ENCODE data around the gene CEP128. TPM values are rescaled to one million over a fixed set of nuclear protein-coding genes. Genes with fewer than 3 reads are reported as not detected.

Gene CEP128
- polyA plus RNA-seq, 1 donor (not counting 4 experiments of a cell fraction or from before 2014, with no cell fraction given): 2.6 TPM

- H3K27ac ChIP-seq (ENCODE audit: control insufficient read depth, insufficient read depth, low read length): no peak overlapping the region
- no peak overlapping the region for H3K4me3 ChIP-seq (ENCODE audit: control insufficient read depth in 2 of 3, extremely low read depth in 1 of 3, insufficient read depth in 2 of 3, low read depth in 1 of 3, low read length in 3 of 3)
- no peaks in the 10 kb centered on the region for H3K9me3 ChIP-seq (ENCODE audit: control insufficient read depth, low read depth, low read length)
- H3K4me1 ChIP-seq (ENCODE audit: control insufficient read depth, extremely low read depth, insufficient read depth, low read length): peaks cover 3% of the 10 kb centered on the region
- no peak overlapping the region for H3K9ac ChIP-seq (ENCODE audit: control insufficient read depth, extremely low read depth, insufficient read depth, low read length)
- no peaks in the 10 kb centered on the region for H3K79me2 ChIP-seq (ENCODE audit: control insufficient read depth, insufficient read depth, low read length)
- no peaks in the 10 kb centered on the region for H3K36me3 ChIP-seq (ENCODE audit: control insufficient read depth in 2 of 2, extremely low read depth in 1 of 2, insufficient read depth in 2 of 2, low read length in 2 of 2)
- H3K27me3 ChIP-seq (ENCODE audit: control insufficient read depth, extremely low read depth, insufficient read depth, low read length): peaks cover 8% of the 10 kb centered on the region
- no peaks in the 10 kb centered on the region for H4K20me1 ChIP-seq (ENCODE audit: control insufficient read depth, extremely low read depth, insufficient read depth, low read length)
- no peak overlapping the region for H3K4me2 ChIP-seq (ENCODE audit: control insufficient read depth, extremely low read depth, insufficient read depth, low read depth, low read length)
- FAIRE-seq (no peak), DNase-seq (ENCODE audit: low read depth, low spot score) (no peak)
- dilution Hi-C loops (cut with MboI; ENCODE audit: extremely low pct_ligation_motif_present, low sequenced_read_pairs): no loop called here
- no peak for TF ChIP-seq CTCF (optimal IDR thresholded peaks at IDR 0.05 in 1 of 3, IDR thresholded peaks at IDR 0.05 in 1 of 3, conservative IDR thresholded peaks at IDR 0.05 in 1 of 3; ENCODE audit: extremely low read depth in 1 of 3, insufficient read depth in 2 of 3, low read length in 3 of 3)
- no peak for TF ChIP-seq EZH2 (IDR thresholded peaks at IDR 0.05; ENCODE audit: low read length)
- no peaks in the 10 kb centered on the region for H3K9me1 ChIP-seq (ENCODE audit: control insufficient read depth, extremely low read depth, insufficient read depth, low read length)
- no peak overlapping the region for H2AFZ ChIP-seq (ENCODE audit: control insufficient read depth, low read length)
These were observed 17.4 kb upstream of the CEP128 start for GRCh38 chr14:80958939-80959338.

- DNase-seq (ENCODE audit: low read depth, low spot score): no peak
- H3K9me1 ChIP-seq (ENCODE audit: control insufficient read depth, extremely low read depth, insufficient read depth, low read length): no peaks in the 10 kb centered on the region
- no peak overlapping the region for H2AFZ ChIP-seq (ENCODE audit: control insufficient read depth, low read length)
- H3K9ac ChIP-seq (ENCODE audit: control insufficient read depth, extremely low read depth, insufficient read depth, low read length): no peak overlapping the region
- H3K79me2 ChIP-seq (ENCODE audit: control insufficient read depth, insufficient read depth, low read length): no peaks in the 10 kb centered on the region
- no peaks in the 10 kb centered on the region for H3K36me3 ChIP-seq (ENCODE audit: control insufficient read depth in 2 of 2, extremely low read depth in 1 of 2, insufficient read depth in 2 of 2, low read length in 2 of 2)
- TF ChIP-seq EZH2 (IDR thresholded peaks at IDR 0.05; ENCODE audit: low read length) (no peak), CTCF (optimal IDR thresholded peaks at IDR 0.05 in 1 of 3, IDR thresholded peaks at IDR 0.05 in 1 of 3, conservative IDR thresholded peaks at IDR 0.05 in 1 of 3; ENCODE audit: extremely low read depth in 1 of 3, insufficient read depth in 2 of 3, low read length in 3 of 3) (no peak)
- peaks cover 8% of the 10 kb centered on the region for H3K27me3 ChIP-seq (ENCODE audit: control insufficient read depth, extremely low read depth, insufficient read depth, low read length)
- H4K20me1 ChIP-seq (ENCODE audit: control insufficient read depth, extremely low read depth, insufficient read depth, low read length): no peaks in the 10 kb centered on the region
- no peak for FAIRE-seq
- H3K4me3 ChIP-seq (ENCODE audit: control insufficient read depth in 2 of 3, extremely low read depth in 1 of 3, insufficient read depth in 2 of 3, low read depth in 1 of 3, low read length in 3 of 3): no peak overlapping the region
- no peak overlapping the region for H3K4me2 ChIP-seq (ENCODE audit: control insufficient read depth, extremely low read depth, insufficient read depth, low read depth, low read length)
- no peak overlapping the region for H3K27ac ChIP-seq (ENCODE audit: control insufficient read depth, insufficient read depth, low read length)
- peaks cover 3% of the 10 kb centered on the region for H3K4me1 ChIP-seq (ENCODE audit: control insufficient read depth, extremely low read depth, insufficient read depth, low read length)
- dilution Hi-C loops (cut with MboI; ENCODE audit: extremely low pct_ligation_motif_present, low sequenced_read_pairs): no loop called here
- H3K9me3 ChIP-seq (ENCODE audit: control insufficient read depth, low read depth, low read length): no peaks in the 10 kb centered on the region
These were observed 16.7 kb upstream of the CEP128 start for GRCh38 chr14:80958226-80958625.
